Stimulated activated CD8-positive, alpha-beta memory T cell treated with anti-CD3 and anti-CD28 coated beads, Interleukin-7, amount 100 ng/mL, for 48 hours (primary cell): ENCODE measurements around the gene PATL2.
"Not testable (repeated sequence)": the region's sequence is repeated elsewhere in the genome, so short reads cannot be mapped to it uniquely, and the experiment has no call there.

Experiments used
- DNase-seq, 2 donors: peaks; one replicate each; pipeline ENCODE4 v3.0.0-alpha.2; 2020; ENCODE audit warnings: low read depth in 1 of 2; ENCODE audit errors: extremely low read depth in 1 of 2

Gene PATL2

GRCh38 chr15:44719293-44719999 lies 8.3 kb upstream of the PATL2 start:
- peak in 1 of 2 donors; percentile 63 for DNase-seq

- DNase-seq = no peak
These were observed 7.8 kb upstream of the PATL2 start for GRCh38 chr15:44718927-44719292.

- no peak for DNase-seq
These were observed 7.2 kb upstream of the PATL2 start for GRCh38 chr15:44718180-44718926.

GRCh38 chr15:44716983-44717602 lies 6.0 kb upstream of the PATL2 start:
- no peak for DNase-seq

GRCh38 chr15:44715797-44716334 lies 4.7 kb upstream of the PATL2 start:
- DNase-seq = no peak

GRCh38 chr15:44715142-44715796 lies 4.1 kb upstream of the PATL2 start:
- no peak for DNase-seq

GRCh38 chr15:44713006-44713966 lies 2.2 kb upstream of the PATL2 start:
- no peak for DNase-seq

GRCh38 chr15:44712346-44713005 lies 1.4 kb upstream of the PATL2 start:
- DNase-seq = peak in 1 of 2 donors; percentile 39

- peak in 1 of 2 donors; percentile 24 for DNase-seq
These were observed 721 bp upstream of the PATL2 start for GRCh38 chr15:44711743-44712345.

GRCh38 chr15:44710236-44711095 lies 657 bp downstream of the PATL2 start:
- DNase-seq = no peak

- DNase-seq = no peak
These were observed 4.0 kb downstream of the PATL2 start for GRCh38 chr15:44706946-44707636.

- no peak for DNase-seq
These were observed 4.7 kb downstream of the PATL2 start for GRCh38 chr15:44706401-44706800.

GRCh38 chr15:44705986-44706385 lies 5.1 kb downstream of the PATL2 start:
- no peak for DNase-seq

GRCh38 chr15:44700676-44701075 lies 10.4 kb downstream of the PATL2 start:
- DNase-seq = not testable (repeated sequence)

GRCh38 chr15:44698641-44699040 lies 12.5 kb downstream of the PATL2 start:
- DNase-seq = no peak

- DNase-seq = no peak
These were observed 14.1 kb downstream of the PATL2 start for GRCh38 chr15:44697014-44697413.

GRCh38 chr15:44695294-44695693 lies 15.8 kb downstream of the PATL2 start:
- DNase-seq = no peak

GRCh38 chr15:44694416-44694815 lies 16.7 kb downstream of the PATL2 start:
- DNase-seq = no peak
